LoVo (cell line): Measurements from ENCODE around the gene SREK1IP1.

Source experiments
- DNase-seq: peaks from one replicate; pipeline ENCODE4 v3.0.0-alpha.2; 2016; ENCODE audit warnings: low spot score

The SREK1IP1 gene

DNA sequence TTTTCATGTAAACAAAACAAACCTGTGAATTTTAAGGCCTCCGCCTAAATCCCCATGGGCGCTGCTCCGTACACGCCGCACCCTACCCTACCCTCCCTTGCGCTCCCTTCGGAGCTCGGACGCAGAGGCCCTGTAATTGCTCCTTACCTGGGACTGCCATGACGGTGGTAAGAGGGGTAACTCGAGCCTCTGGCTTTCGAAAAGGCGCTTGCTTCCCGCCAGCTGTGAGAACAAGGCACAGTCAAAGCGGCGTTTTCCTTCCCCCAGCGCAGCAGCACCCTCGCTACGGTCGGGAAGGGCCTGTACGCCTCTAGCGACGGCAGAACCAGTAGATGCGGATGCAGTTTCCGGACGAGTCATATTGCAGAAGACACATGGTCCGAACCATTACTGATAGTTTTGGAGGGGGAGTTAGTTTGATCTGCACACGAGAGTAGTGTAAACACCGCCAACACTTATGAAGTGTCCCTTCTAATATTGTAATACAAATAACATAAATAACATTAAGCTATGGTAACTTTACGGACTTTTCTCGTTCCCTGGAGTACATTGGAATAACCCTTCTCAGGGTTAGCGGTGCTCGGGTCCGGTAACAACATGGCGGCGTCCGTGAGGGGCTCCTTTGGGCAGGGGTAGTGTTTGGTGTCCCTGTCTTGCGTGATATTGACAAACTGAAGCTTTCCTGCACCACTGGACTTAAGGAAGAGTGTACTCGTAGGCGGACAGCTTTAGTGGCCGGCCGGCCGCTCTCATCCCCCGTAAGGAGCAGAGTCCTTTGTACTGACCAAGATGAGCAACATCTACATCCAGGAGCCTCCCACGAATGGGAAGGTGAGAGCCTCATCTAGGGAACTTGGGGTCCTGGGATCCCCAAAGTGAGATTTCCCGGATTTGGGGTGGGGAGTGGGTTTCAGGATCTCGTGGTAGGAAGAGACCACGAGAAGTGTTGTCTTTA is at the start of gene SREK1IP1, which contains the start of gene CWC27:
TSS of gene SREK1IP1 (minus strand) at position 334 of the 955 bp plus-strand sequence. CDS start at position 160, 174 bp downstream.
TSS of gene CWC27 (plus strand) at position 573 of the 955 bp plus-strand sequence. CDS start at position 790, 217 bp downstream.
- DNase-seq: peak; percentile 92

DNA sequence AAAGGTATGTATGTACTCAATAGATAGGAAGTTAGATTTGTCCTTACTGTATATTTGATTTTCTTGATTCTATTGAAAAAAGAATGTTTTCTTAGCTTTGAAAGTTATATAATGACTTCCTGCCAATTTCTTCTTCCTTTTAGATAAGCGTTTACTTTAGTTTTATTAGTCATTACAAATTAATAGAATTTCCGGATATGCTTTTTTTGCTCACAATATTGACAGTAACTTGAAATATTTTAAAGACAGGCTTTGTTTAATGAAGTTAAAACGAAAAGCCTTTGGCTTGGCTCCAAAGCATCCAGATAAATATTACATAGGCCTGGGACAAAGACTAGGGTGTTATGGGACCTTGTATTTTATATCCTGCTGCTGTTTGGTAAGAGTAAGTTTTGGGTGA is 49.8 kb upstream of the SREK1IP1 start:
- no peak for DNase-seq

DNA sequence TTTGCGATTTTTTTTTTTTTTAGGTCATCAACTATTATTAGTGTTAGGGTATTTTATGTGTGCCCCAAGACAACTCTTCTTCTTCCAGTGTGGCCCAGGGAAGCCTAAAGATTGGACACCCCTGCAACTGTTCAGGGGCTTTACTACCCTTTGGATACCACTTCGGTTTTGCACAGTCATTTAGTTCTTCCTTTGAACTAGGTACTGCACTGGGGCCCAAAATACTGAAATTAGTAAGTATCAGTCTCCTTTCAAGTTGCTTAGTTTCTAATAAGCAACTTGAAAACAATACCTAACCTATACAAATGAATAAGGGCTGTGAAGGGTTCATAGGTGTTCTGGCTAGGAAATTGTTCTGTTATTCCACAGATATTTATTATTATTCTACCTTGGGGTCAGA is 45.6 kb upstream of the SREK1IP1 start:
- DNase-seq: no peak

DNA sequence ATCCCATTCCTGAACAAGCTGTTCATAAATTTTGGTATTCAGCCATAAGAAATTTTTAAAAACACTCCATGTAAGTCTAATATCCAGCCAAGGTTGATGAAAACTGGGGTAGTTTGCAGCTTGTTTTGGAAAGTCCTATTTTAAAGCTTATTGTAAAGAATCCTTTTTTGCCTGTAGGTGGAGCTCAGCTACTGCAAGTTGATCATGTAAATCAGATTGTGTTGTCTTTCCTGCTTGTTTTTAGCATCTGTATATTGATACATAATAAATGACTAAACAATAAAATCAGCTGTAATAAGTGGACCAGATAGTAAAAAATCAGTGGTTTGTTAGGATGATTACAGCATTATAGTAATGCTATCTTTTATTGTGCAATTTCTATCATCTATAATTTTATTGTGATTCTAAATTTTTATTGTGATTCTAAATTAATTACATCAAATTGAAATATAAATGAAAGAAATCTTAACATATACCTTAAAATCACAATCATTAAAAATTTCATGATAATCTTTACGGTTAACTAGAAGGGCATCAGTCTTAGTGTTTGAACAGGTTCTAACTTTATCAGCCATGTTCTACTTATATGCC is 42.7 kb upstream of the SREK1IP1 start:
- peak; percentile 50 for DNase-seq

DNA sequence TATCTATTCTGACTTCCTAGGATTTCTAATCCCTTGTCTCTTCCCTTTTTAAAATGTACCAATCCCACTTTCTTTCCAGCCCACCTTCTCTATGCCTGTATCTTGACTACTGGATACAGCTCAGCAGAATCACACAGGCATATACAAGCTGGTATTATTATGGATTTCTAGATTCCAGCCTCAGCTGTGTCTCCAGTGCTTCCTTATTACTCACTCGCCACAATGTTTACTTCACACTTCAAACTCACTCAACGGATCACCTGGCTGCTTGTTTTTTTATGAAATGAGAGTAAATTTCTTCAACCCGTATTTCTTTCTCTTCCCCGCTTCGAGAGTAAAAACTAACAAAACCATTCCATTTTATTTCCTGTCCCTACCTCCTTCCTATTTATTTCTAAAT is 39.0 kb upstream of the SREK1IP1 start:
- DNase-seq: no peak

DNA sequence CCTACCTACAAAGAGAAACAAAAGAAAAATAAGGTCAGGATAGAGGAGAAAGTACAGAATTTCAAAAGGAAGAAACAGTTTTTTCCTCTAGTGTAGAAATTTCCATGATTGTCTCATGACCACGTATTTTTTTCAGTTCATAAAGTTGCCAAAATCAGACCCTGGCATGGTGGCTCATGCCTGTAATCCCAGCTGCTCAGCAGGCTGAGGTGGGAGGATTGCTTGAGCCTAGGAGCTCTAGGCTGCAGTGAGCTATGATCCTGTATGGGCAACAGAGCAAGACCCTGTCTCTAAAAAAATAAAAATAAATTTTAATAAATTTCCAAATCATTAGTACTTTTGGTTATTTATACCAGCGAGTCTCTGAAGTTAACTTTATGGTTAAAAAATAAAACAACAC is 38.0 kb upstream of the SREK1IP1 start:
- DNase-seq: no peak

DNA sequence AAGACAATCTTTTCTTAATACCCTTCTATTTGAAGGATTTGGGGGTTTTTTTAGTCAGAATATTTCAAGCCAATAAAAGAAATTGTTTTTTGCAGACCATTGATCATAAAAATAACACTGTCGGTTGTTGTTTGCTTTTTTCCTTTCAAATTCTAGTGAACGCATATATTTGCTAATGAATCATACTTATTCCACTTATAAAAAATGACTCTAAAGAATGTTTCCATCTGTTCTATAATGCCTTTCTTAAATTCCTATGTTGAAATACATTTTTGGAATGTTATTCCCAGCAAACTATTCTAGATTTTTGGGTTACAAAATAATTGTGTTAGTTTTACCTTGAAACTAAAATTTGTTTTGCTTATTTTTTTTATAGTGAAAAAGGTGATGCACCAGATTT is 32.4 kb upstream of the SREK1IP1 start:
- DNase-seq: no peak

DNA sequence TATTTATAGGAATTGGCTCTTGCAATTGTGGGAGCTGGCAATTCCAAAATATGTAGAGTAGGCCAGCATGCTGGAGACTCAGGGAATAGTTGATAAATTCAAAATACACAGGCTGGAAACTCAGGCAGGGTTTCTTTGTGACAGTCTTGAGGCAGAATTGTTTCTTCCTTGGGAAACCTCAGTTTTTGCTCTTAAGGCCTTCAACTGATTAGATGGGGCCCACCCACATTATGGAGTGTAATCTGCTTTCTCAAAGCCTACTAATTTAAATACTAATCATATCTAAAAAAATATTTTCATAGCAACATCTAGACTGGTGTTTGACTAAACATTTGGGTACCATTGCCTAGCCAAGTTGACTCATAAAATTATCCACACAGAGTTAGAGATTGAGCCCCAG is 27.8 kb upstream of the SREK1IP1 start:
- DNase-seq: no peak

DNA sequence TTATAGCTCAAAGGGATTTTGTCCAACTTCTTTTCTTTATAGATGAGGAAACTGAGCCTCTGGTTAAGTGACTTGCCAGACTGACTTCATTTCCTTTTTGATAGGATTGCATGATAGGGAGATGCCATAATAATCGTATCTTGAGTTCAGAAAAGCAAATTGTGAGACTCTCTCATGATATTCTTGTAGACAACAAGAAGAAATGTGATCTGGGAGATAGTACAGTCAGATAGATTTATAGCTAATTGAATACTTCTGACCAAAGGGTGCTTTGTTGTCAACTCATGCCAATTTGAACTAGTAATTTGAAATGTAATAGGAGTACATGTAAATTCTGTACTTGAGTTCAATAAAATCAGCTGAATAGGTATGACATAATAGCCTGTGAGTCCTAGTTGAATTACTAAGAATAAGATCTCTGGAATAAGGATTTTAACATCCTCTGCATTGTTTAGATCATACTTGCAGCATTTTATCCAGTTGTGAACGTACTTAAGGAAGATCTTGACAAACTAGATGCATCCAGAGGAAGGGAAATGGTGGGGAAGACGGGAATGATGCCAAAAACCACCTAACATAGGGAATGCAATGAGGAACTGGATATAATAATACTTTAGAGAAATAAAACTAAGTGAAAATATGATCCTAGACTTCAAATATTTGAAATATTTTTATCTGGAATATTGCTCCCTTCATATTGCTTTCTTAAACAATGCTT is 25.7 kb upstream of the SREK1IP1 start:
- DNase-seq: no peak

DNA sequence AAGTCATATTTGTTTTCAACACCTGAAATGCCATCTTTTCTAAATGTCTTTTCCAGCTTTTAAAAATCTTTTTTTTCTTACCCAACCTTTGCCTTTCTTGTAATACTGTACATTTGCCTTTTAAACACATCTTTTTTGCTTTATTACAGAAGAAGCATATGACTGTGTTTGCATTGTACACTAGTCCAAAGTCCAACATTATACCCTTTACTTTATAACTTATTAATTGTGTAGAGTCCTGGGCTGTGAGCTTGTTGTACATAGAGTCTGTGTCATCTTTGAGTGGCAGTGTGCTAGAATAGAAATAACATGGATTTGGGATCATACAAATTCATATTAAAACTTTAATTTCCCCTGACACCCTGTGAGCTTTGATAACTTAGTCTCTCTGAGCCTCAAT is 24.0 kb upstream of the SREK1IP1 start:
- DNase-seq: peak; percentile 58

DNA sequence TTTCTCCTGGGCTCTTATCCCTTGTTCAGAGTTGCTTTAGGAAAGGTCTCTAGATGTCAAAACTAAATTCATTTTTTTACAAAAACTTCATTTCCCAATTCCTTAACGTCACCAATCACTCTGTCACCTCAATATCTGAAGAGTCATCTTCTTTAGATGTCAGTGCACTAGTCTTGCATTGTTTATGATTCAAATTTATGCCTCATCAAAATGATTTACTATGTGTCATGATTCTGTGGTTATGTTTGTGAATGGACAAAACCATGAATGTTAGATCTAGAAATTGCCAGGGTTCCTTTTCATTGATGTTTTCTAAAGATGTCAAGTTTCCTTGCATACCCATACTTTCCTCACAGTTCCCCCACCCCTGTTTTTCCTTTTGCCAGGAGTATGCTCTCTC is 21.7 kb upstream of the SREK1IP1 start:
- DNase-seq: no peak

DNA sequence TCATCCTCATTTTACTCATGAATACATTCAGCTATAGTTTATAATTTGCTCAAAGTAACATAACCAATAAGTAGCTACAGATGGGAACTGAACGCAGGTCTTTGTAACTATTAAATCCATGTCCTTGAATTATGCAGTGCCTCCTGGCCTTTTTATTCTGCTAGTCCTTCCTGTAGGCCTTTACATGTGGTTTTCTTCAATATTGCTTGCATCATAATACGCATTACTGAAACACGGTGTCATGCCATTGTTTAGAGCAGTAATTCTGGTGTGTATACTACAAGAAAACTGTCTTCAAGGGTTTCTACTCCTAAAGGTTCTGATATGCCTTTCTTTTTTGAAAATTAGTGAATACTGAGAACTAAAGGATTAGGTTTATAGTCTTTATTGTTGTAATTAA is 21.0 kb upstream of the SREK1IP1 start:
- DNase-seq: no peak

DNA sequence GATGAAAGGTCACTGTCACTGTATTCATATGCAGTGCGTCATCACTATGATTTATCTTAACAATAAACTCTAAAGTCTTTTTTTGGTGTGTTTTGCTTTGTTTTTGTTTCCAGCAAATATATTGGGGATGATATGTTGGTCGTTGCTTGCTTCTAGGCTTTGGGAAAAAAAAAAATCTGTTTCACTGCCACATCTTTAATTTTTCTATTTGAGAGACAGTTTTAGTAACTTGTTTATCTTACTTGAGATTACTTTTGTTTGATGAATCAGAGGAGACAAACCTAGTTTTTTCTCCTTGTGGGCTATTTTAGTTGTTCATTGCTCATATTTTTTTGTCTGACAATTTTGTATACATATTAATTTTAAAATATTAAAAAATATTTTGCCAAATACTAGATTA is 19.7 kb upstream of the SREK1IP1 start:
- no peak for DNase-seq

DNA sequence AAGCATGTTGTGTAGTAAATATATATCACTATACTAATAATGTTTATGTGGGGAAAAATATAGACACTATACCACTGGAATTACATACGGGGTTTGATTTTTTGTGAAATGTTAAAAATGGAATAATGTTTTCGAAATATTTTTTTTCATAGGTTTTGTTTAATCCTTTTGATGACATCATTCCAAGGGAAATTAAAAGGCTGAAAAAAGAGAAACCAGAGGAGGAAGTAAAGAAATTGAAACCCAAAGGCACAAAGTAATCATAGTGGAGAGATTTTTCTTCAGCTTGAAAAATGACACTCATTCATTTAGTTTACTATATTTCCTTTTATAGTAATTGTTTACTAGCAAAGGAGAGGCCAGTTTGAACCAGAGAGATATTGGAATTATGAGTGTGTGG is 17.9 kb upstream of the SREK1IP1 start:
- no peak for DNase-seq

DNA sequence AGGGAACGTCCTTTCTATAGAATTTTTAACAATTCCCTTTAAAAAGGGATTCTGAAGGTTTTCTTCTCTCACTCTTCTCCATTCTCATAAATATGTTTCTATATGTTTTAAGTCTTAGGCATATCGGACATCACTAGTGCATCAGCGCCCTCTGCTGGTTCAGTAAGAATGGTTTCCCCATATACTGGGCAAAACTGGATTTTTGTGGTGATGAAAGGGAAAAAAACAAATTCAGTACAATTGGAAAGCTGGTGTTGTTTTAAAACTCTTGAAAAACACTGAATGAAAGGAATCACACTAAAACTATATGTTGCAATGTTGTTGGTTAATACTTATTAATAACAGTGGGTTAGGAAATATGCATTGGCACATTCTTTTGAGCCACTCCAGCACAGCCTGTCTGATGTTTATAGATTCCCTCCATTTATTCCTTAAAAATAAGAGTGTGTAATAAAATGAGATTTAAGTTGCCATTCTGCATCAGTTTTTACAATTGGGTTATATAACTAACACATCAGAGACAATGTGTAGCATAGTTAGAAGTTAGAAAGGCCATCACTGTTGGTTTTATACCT is 16.0 kb upstream of the SREK1IP1 start:
- peak; percentile 83 for DNase-seq

DNA sequence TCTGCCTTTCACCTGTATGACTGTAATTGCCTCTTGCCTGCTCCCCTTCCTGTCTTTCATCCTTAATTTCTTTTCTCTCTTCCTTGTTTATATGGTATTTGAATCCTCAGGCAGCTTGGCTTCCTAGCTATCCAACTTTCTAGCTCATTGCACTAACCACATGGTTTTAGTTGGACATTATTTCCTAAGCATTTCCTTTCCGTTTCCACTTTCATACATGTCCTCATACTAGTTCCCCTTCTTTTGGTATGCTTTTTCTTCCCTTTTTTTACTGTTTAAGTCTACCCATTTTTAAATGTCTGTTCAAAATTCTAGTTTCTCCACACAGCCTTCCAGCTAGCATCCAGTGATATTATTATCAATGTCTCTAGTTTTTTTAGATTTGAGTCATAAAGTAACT is 6.8 kb upstream of the SREK1IP1 start:
- no peak for DNase-seq

DNA sequence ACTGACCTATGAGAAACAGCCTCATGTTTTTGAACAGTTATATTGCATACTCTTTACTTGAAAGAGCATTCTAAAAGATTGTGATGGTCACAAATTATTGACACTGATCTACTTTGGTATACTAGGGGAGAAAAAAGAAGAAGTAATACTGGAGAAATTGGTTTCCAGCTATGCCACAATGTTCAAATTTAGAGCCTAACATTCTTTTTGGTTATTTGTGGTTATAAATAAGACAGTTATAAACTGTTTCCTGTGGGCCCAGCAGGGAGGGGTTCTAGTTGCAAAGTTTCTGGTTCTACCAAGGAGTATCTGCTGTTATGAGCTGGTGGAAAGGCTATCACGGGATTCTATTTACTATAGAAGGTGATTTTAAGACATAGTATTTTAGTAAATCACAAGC is 5.0 kb upstream of the SREK1IP1 start:
- DNase-seq: no peak

DNA sequence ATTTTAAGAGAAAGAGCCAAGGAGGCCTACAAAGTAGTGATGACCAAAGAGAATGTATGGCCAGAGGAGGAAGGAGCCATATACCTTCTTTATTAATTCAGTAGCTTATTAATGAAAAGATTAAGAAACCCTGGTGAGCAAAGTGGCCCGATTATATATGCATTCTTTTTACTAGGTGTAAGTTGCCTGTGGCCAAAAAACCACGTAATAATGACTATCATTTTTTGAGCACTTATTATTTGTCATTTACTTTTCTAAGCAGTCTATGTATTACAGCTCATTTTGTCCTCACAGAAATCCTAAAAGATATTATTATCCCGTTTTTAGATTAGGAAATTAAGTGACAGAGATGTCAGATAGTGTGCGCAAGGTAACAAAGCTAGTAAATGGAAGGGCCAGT is 3.2 kb upstream of the SREK1IP1 start:
- DNase-seq: no peak

DNA sequence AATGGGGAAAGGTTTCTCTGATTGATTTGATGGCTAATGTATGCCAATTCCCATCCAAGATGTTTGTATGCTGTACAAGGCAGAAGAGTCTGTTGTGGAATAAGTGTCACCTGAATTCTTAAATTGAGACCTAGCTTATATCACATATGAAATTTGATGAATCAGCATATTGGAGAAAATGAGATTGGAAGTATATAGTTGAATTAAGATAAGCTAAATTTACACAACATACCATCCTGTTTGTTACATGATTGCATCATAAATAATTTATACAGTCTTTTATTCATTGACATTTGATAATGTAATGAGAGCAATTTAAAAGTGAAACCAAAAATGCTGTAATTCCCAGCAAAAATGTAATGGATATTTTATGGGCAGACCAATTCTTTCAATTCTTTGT is 1.4 kb upstream of the SREK1IP1 start:
- DNase-seq: no peak

DNA sequence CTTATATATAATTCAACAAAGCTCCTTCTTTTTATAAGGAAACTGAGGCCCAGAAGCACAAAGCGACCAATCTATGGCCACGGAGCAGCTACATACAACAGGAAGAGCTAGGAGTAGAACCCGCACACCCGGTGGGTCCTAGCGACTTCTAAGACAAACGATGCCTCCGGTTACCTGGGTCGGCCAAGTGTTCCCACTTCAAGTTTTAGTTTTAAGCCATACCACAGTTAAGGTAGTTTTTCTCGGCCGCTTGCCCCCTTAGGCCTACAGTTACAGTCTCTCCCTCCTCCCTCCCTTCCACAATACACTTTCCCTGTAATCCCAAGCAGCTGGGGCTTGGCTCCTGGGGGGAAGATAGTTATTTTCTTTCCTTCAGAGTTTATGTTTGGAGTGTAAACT is 533 bp downstream of the SREK1IP1 start:
- no peak for DNase-seq

DNA sequence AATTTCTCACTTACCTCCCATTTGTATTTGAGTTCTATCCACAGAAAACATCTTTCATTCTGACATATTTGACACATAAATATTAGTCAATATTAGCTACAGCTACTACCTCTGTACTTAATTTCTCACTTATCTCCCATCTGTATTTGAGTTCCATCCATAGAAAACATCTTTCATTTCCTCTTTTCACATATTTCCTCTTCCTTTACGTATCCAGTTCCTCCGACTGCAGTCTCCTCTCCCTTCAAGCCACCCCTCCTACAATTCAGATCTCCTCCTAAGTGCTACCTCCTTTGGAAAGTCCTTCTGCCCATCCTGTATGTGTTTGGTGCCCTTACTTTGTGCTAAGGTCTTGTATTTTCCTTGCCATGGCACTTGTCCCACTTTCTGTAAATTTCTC is 1.6 kb downstream of the SREK1IP1 start:
- no peak for DNase-seq

DNA sequence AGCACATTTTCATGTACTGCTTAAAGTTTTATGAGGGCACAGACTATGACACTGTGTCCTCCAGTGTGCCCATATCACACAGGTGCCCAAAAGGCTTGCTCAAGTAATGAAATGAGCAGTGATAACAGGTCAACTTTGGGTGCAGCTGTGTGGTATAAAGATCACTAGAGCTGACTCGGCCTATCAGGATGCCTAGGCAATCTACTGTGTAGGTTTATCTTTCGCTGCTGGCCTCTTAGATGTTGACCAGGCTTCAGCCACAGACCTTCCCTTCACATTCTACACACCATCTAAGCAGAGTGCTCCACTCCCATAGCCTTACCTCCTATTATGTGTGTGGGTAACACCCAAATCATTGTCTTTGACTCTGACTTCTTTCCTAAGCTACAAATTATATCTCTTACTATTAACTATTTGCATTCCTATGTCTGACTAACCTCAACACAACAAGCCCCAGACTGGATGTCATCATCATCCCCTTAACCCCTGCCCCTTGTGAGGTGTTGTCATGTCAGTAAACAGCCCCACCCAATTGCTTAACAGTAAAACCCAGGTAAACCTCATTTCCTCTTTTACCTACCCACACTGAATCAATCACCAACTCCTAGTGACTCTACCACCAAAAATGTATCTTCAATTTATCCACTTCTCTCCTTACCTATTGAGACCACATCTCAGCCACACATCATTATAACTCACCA is 2.5 kb downstream of the SREK1IP1 start:
- peak; percentile 60 for DNase-seq
